Subcutaneous abdominal adipose tissue (tissue), 5 donors: ENCODE measurements around the gene CRAMP1.

Experiments used
- H3K27ac ChIP-seq: one replicate; pipeline ENCODE4 v1.7.0; 2013; ENCODE audit warnings: low read depth, mild to moderate bottlenecking, inconsistent platforms, low read length, moderate library complexity
- H3K27me3 ChIP-seq, 5 donors: one replicate each; pipeline ENCODE4 v1.7.0; 2013; ENCODE audit warnings: low read length in 5 of 5, inconsistent platforms in 1 of 5; ENCODE audit not compliant: control insufficient read depth in 5 of 5, insufficient read depth in 4 of 5
- H3K36me3 ChIP-seq, 5 donors: one replicate each; pipeline ENCODE4 v1.7.0; 2013; ENCODE audit warnings: low read length in 5 of 5; ENCODE audit not compliant: control insufficient read depth in 5 of 5, insufficient read depth in 5 of 5
- H3K4me1 ChIP-seq, 5 donors: one replicate each; pipeline ENCODE4 v1.7.0; 2013; ENCODE audit warnings: low read length in 5 of 5, mild to moderate bottlenecking in 3 of 5, moderate library complexity in 1 of 5; ENCODE audit not compliant: control insufficient read depth in 5 of 5, insufficient read depth in 5 of 5
- H3K4me3 ChIP-seq, 5 donors: one replicate each; pipeline ENCODE4 v1.7.0; 2013; ENCODE audit warnings: low read length in 5 of 5, low read depth in 1 of 5
- H3K9ac ChIP-seq, 5 donors: one replicate each; pipeline ENCODE4 v1.7.0; 2013; ENCODE audit warnings: low read length in 5 of 5, mild to moderate bottlenecking in 4 of 5, moderate library complexity in 3 of 5
- H3K9me3 ChIP-seq, 5 donors: one replicate each; pipeline ENCODE4 v1.7.0; 2013; ENCODE audit warnings: low read length in 5 of 5; ENCODE audit not compliant: control insufficient read depth in 5 of 5
- donor health status: healthy.
- donor health status: healthy.
- donor health status: healthy.
- donor health status: healthy.
- donor health status: healthy.

CRAMP1 gene

DNA sequence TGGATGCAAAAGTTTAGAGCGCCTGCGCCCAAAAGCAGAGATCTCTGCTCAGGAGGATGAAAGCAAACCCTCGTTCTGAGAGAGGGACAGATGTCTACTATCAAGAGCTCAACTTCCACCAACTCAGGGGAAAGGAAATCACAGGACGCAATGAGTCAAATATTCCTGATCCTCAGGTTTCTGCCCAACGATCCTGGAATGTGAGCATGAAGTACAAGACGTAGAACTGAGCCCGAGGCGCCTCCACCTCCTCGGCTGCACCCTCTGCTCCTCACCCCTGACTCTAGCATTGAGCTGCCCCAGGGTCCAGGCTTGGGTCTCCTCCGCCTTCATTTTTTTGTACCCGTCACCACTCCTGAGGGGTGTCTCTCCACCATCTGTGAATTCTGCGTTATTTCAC lies 15.6 kb upstream of the CRAMP1 start:
- H3K4me3 ChIP-seq: no peak overlapping the region
- no peaks in the 10 kb centered on the region for H3K9me3 ChIP-seq
- H3K27ac ChIP-seq: no peak overlapping the region
- no peaks in the 10 kb centered on the region for H3K4me1 ChIP-seq
- peaks cover 0 to 31% (median 15%) of the 10 kb centered on the region in 5 donors for H3K36me3 ChIP-seq
- H3K9ac ChIP-seq: no peak overlapping the region
- no peaks in the 10 kb centered on the region for H3K27me3 ChIP-seq

DNA sequence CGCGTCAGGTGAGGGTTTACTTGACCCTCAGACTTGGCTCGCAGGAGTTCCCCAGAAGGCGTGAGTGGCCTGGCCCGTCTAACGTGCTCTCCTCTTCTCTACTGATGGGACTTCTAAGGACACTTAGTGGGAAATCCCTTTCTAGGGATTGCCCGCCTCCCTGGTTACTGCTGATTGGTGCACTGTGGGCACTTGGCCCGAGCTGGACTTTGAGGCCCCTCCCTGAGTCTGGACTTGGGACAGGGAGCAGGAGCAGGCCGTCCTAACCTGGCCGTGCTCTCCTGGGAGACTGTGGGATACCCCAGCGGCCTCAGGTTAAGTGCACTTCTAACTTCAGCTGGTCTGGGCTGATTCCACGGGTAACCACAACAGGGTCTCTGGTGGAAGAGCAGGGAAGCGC lies 15.0 kb upstream of the CRAMP1 start:
- H3K27ac ChIP-seq: no peak overlapping the region
- no peak overlapping the region for H3K4me3 ChIP-seq
- peaks cover 0 to 31% (median 16%) of the 10 kb centered on the region in 5 donors for H3K36me3 ChIP-seq
- H3K9ac ChIP-seq: no peak overlapping the region
- H3K27me3 ChIP-seq: no peaks in the 10 kb centered on the region
- no peaks in the 10 kb centered on the region for H3K9me3 ChIP-seq
- H3K4me1 ChIP-seq: no peaks in the 10 kb centered on the region

DNA sequence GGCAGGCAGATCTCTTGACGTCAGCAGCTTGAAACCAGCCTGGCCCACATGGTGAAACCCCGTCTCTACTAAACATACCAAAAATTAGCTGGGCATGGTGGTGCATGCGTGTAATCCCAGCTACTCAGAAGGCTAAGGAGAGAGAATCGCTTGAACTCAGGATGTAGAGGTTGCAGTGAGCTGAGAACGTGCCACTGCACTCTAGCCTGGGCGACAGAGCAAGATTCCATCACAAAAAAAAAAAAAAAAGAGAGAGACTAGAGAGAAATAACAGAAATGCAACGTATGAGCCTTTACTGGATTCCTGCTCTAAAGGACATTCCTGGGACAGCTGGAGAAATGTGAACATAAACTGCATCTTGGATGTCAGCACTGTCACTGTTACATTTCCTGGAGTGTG lies 11.1 kb upstream of the CRAMP1 start:
- H3K4me3 ChIP-seq: no peak overlapping the region
- no peak overlapping the region for H3K9ac ChIP-seq
- no peaks in the 10 kb centered on the region for H3K4me1 ChIP-seq
- no peaks in the 10 kb centered on the region for H3K9me3 ChIP-seq
- H3K27ac ChIP-seq: no peak overlapping the region
- no peaks in the 10 kb centered on the region for H3K27me3 ChIP-seq
- peaks cover 0 to 34% (median 19%) of the 10 kb centered on the region in 5 donors for H3K36me3 ChIP-seq

DNA sequence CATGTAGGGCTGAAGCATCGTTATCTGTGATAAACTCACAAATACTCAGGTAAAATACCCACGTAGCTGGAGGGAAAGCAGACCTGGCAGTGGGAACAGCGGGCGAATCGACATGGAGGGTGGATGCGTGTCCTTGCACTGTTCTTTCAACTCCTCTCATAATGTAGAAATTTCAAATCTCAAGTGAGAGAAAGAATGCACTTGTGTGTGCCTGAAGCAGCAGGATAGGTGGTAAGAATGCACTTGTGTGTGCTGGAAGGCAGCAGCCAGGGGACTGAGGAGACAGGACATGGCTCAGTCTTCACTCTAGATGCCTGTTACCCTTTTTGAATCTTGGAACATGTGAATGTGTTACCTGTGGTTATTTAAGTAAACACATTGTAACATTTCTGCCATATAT lies 10.7 kb upstream of the CRAMP1 start:
- Histone ChIP-seq H3K27me3 (no peaks in the 10 kb centered on the region), H3K9me3 (no peaks in the 10 kb centered on the region), H3K9ac (no peak overlapping the region), H3K4me1 (no peaks in the 10 kb centered on the region), H3K36me3 (peaks cover 0 to 37% (median 22%) of the 10 kb centered on the region in 5 donors), H3K4me3 (no peak overlapping the region), H3K27ac (no peak overlapping the region)

GRCh38 chr16:1602285-1602684 lies 9.9 kb upstream of the CRAMP1 start:
- H3K4me3 ChIP-seq: no peak overlapping the region

DNA sequence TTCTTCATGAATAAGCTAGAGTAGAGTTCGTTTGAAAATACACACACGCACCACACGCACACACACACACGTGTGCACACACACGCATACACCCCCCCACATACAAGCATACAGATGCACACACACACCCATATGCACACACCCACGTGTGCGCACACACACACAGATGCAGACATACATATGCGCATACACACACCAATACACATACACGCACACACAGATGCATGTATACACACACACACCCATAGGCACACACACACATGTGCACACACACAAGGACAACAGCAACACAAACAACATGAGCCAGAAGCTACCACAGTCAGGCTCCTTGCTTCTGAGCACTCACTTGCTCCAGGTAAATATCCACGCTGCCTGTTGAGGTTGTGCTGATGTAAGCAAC lies 5.4 kb upstream of the CRAMP1 start:
- H3K36me3 ChIP-seq: peaks cover 0 to 24% (median 15%) of the 10 kb centered on the region in 5 donors
- no peaks in the 10 kb centered on the region for H3K27me3 ChIP-seq
- no peak overlapping the region for H3K27ac ChIP-seq
- H3K4me1 ChIP-seq: peaks cover 1 to 26% (median 21%) of the 10 kb centered on the region in 5 donors
- H3K4me3 ChIP-seq: no peak overlapping the region
- no peak overlapping the region for H3K9ac ChIP-seq
- H3K9me3 ChIP-seq: no peaks in the 10 kb centered on the region

More at GRCh38 chr16:1602285-1602684, 9.9 kb upstream of the CRAMP1 start:
- no peak overlapping the region for H3K9ac ChIP-seq
- H3K36me3 ChIP-seq: peaks cover 0 to 36% (median 24%) of the 10 kb centered on the region in 5 donors
- no peak overlapping the region for H3K27ac ChIP-seq
- H3K9me3 ChIP-seq: no peaks in the 10 kb centered on the region
- H3K27me3 ChIP-seq: no peaks in the 10 kb centered on the region
- H3K4me1 ChIP-seq: no peaks in the 10 kb centered on the region

DNA sequence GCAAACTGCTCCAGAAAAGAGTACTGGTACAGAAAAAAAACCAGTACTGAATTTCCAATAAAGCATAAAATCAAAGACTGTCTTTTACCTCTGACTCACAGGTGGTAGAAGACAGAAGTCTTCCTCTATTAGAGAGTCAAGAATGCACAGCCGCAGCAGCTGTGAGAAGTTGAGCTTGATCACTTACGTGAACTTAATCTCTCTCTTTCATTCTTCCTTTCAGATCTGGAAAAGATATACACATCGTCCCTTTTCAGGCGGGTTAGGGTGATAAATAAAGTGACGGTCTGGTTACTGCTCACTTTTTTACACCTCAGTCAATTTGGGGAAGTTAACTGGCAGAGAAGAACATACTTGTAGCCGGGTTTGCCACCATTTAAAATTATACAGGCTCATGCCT lies 4.2 kb upstream of the CRAMP1 start:
- peaks cover 3 to 32% (median 27%) of the 10 kb centered on the region in 5 donors for H3K4me1 ChIP-seq
- no peaks in the 10 kb centered on the region for H3K27me3 ChIP-seq
- H3K4me3 ChIP-seq: no peak overlapping the region
- H3K9me3 ChIP-seq: no peaks in the 10 kb centered on the region
- H3K27ac ChIP-seq: no peak overlapping the region
- no peak overlapping the region for H3K9ac ChIP-seq
- H3K36me3 ChIP-seq: peaks cover 0 to 18% (median 12%) of the 10 kb centered on the region in 5 donors

DNA sequence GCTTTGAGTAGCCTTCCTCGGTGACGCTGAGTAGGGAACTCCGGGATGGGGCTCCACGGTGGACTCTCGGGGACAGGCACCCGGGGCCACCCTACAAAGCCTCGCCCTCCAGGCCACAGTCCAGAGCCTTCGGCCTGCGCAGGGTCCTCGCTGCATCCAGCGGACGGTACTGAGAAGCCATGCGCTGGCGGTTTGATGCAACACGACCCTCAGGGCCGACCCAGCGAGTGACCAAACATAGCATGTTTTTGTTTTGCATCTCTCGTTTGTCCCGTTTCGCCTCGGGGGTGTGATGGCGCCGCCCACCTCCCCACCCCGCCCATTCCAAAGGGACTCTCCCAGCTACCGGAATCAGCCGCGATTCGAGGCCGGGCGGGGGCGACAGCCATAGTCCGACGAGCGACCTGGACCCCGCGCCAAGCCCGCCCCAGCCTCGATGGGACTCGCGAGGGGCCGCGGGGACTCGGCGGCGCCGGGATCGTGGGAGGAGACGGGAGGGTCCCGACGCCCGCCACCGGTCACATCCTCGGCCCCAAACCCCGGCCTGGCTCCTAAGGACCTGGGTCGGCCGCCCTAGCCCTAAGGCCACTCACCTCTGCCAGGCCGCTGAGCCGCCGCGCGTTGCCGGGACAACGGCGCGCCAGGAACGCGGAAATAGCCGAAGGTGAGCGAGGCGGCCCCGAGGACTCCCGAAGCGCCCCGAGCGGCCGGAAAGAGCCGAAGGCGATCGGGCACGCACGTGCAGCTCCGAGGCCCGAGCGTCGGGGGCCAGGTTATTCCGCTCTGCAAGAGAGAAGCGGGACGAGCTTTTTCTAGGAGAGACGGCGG lies 1.9 kb upstream of the CRAMP1 start:
- Histone ChIP-seq H3K36me3 (peaks cover 0 to 14% (median 12%) of the 10 kb centered on the region in 5 donors), H3K9me3 (no peaks in the 10 kb centered on the region), H3K27me3 (no peaks in the 10 kb centered on the region), H3K4me3 (peak overlapping the region; percentile 58 to 77 (median 69)), H3K4me1 (peaks cover 5 to 46% (median 42%) of the 10 kb centered on the region in 5 donors), H3K27ac (peak overlapping the region; percentile 76), H3K9ac (peak overlapping the region in 4 of 5 donors; percentile 76 to 82 (median 78))

- H3K27ac ChIP-seq: peak overlapping the region; percentile 76
- H3K4me1 ChIP-seq: peaks cover 5 to 54% (median 50%) of the 10 kb centered on the region in 5 donors
- H3K4me3 ChIP-seq: peak overlapping the region; percentile 69 to 77 (median 73)
- no peaks in the 10 kb centered on the region for H3K27me3 ChIP-seq
- peak overlapping the region in 4 of 5 donors; percentile 20 to 82 (median 78) for H3K9ac ChIP-seq
- no peaks in the 10 kb centered on the region for H3K9me3 ChIP-seq
- peaks cover 0 to 8% (median 7%) of the 10 kb centered on the region in 5 donors for H3K36me3 ChIP-seq
Measured at GRCh38 chr16:1610899-1611632, 1.1 kb upstream of the CRAMP1 start.

GRCh38 chr16:1613211-1613622 lies 1.1 kb downstream of the CRAMP1 start:
- peaks cover 5 to 58% (median 53%) of the 10 kb centered on the region in 5 donors for H3K4me1 ChIP-seq
- peaks cover 4 to 14% (median 11%) of the 10 kb centered on the region in 5 donors for H3K36me3 ChIP-seq
- peak overlapping the region in 4 of 5 donors; percentile 60 to 90 (median 87) for H3K9ac ChIP-seq
- H3K27me3 ChIP-seq: no peaks in the 10 kb centered on the region
- H3K9me3 ChIP-seq: no peaks in the 10 kb centered on the region
- H3K4me3 ChIP-seq: peak overlapping the region; percentile 64 to 89 (median 75)
- H3K27ac ChIP-seq: peak overlapping the region; percentile 67
